GM19452 (cell line): Measurements from ENCODE around the gene PTPN23.
"Not testable (repeated sequence)": the region's sequence is repeated elsewhere in the genome, so short reads cannot be mapped to it uniquely, and the experiment has no call there.

Experiments used
- ATAC-seq: cut with Tn5 transposase; IDR thresholded peaks from one replicate; pipeline ENCODE4 v1.9.1; 2021; ENCODE audit not compliant: unreplicated experiment

PTPN23 gene

GRCh38 chr3:47440131-47440530 is 59.3 kb downstream of the PTPN23 start:
- ATAC-seq = no peak

- ATAC-seq = no peak
Measured at GRCh38 chr3:47441796-47442551, 61.2 kb downstream of the PTPN23 start.

- ATAC-seq = no peak
Measured at GRCh38 chr3:47443611-47443995, 62.8 kb downstream of the PTPN23 start.

- ATAC-seq = no peak
Measured at GRCh38 chr3:47444103-47444502, 63.3 kb downstream of the PTPN23 start.

GRCh38 chr3:47452453-47453215 is 71.8 kb downstream of the PTPN23 start:
- no peak for ATAC-seq

GRCh38 chr3:47455806-47456452 is 75.1 kb downstream of the PTPN23 start:
- ATAC-seq = no peak

- ATAC-seq = no peak
Measured at GRCh38 chr3:47456984-47457383, 76.2 kb downstream of the PTPN23 start.

- ATAC-seq = not testable (repeated sequence)
Measured at GRCh38 chr3:47459534-47460085, 78.8 kb downstream of the PTPN23 start.
